ENCODE results near the gene SPO11. TPM values are rescaled to one million over a fixed set of nuclear protein-coding genes. Genes with fewer than 3 reads are reported as not detected.
A peak's percentile ranks its signal among the peaks of the same experiment; 100 is the strongest.

SPO11 gene
- total RNA-seq, 1 experiment from 2014 or later = not detected

DNA sequence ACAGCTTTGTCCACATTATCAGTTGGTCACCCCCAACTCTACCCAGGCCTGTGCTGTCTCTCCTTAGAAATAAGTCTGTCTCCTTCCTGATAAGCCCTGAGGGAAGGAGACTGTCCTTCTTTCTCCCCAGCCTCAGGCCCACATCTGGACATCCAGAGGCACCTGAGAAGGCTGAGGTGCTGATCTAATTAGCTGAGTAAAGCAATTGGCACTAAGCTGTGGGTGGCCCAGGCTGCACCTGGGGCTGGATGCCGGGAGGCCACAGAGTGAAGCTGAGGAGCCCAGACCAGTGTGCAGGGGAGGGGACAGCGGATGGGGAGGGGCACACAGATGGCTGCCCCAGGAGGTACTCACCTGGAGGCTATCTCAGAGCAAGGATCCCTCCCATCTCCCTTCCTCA, 37.0 kb upstream of the SPO11 start:
- no peak overlapping the region for H3K56ac ChIP-seq (ENCODE audit: insufficient read length, low read depth, low read length)
- no peaks in the 10 kb centered on the region for H3K9me3 ChIP-seq (ENCODE audit: control insufficient read depth, low read depth, low read length)
- no peak overlapping the region for H4K5ac ChIP-seq (ENCODE audit: insufficient read length, low read depth, low read length)
- H3T11ph ChIP-seq (ENCODE audit: low read length) = no peak overlapping the region
- WGBS (ENCODE audit: extremely low coverage, insufficient read length, low lambda C conversion rate) = no CpG with 5 or more reads among the region's 2 CpGs
- H3K14ac ChIP-seq (ENCODE audit: insufficient read depth, low read length) = no peak overlapping the region
- H3K23ac ChIP-seq (ENCODE audit: insufficient read length, low read depth, low read length) = no peak overlapping the region
- no peak overlapping the region for H3K18ac ChIP-seq (ENCODE audit: insufficient read length, low read depth, low read length)
- no peak overlapping the region for H3K4me2 ChIP-seq (ENCODE audit: insufficient read depth, insufficient read length, low read length)
- Mint-ChIP-seq H3K4me1 (peaks cover 29 to 44% of the 10 kb centered on the region in 2 experiments), H3K27ac (peak overlapping the region in 1 of 3 experiments; percentile 67; a peak in 2 of 7 replicates), H3K36me3 (ENCODE audit: insufficient read depth in 1 of 3, low read depth in 3 of 3) (no peaks in the 10 kb centered on the region; a peak in 1 of 7 replicates), H3K9me3 (no peaks in the 10 kb centered on the region; a peak in 1 of 5 replicates), H3K27me3 (ENCODE audit: low read depth) (peaks cover 6% of the 10 kb centered on the region; the same call in 1 of the 2 replicates), H3K4me3 (no peak overlapping the region)
- no peak overlapping the region for H2BK12ac ChIP-seq (ENCODE audit: insufficient read length, low read depth, low read length)
- H2BK5ac ChIP-seq (ENCODE audit: insufficient read length, low read length) = no peak overlapping the region
- no peak for DNase-seq
- no peak overlapping the region for H3K9ac ChIP-seq (ENCODE audit: extremely low read depth, insufficient read length, low read length)
- no peak overlapping the region for H4K8ac ChIP-seq (replicated peaks; ENCODE audit: insufficient read length, low read depth, low read length)
- H3K27me3 ChIP-seq (ENCODE audit: insufficient read depth, low read length) = no peaks in the 10 kb centered on the region
- no peak overlapping the region for H3K4ac ChIP-seq (ENCODE audit: low read depth, low read length)
- no peak overlapping the region for H3K27ac ChIP-seq (ENCODE audit: insufficient read length, low read depth, low read length)
- no peaks in the 10 kb centered on the region for H3K23me2 ChIP-seq (ENCODE audit: insufficient read length, low read depth, low read length, poor library complexity, severe bottlenecking)
- no peak overlapping the region for H2BK120ac ChIP-seq (ENCODE audit: low read depth, low read length, poor library complexity, severe bottlenecking)
- no peaks in the 10 kb centered on the region for H3K79me2 ChIP-seq (ENCODE audit: insufficient read depth, low read length)
- no peak for TF ChIP-seq CTCF (conservative IDR thresholded peaks at IDR 0.05)
- H2AFZ ChIP-seq (ENCODE audit: low read length) = no peak overlapping the region
- no peak overlapping the region for H2BK20ac ChIP-seq (ENCODE audit: low read depth, low read length, poor library complexity, severe bottlenecking)
- H4K20me1 ChIP-seq (ENCODE audit: control insufficient read depth, insufficient read depth, insufficient read length) = no peaks in the 10 kb centered on the region
- H2BK15ac ChIP-seq (ENCODE audit: low read depth, low read length) = no peak overlapping the region
- H3K4me1 ChIP-seq (ENCODE audit: insufficient read depth, low read length) = 0 out of 2 replicates have a peak, but pooled peaks cover 1% of the 10 kb centered on the region
- no peak overlapping the region for H2AK5ac ChIP-seq (ENCODE audit: insufficient read length, low read length)
- no peak overlapping the region for H4K91ac ChIP-seq (ENCODE audit: insufficient read length, low read depth, low read length)
- no peaks in the 10 kb centered on the region for H3K79me1 ChIP-seq (ENCODE audit: insufficient read depth, low read depth, low read length, poor library complexity, severe bottlenecking)

All from H9 (cell line).